GM20431 (cell line): ENCODE results near the gene RBM26.
"Not testable (repeated sequence)": the region's sequence is repeated elsewhere in the genome, so short reads cannot be mapped to it uniquely, and the experiment has no call there.

Experiments
- in situ Hi-C: fragments of 300-500 bp; cut with MseI, MboI; formaldehyde crosslinking; loops from one replicate; pipeline ENCODE4 v1.15.0; 2020; ENCODE audit warnings: low sequenced_read_pairs; ENCODE audit not compliant: unreplicated experiment

Gene RBM26

DNA sequence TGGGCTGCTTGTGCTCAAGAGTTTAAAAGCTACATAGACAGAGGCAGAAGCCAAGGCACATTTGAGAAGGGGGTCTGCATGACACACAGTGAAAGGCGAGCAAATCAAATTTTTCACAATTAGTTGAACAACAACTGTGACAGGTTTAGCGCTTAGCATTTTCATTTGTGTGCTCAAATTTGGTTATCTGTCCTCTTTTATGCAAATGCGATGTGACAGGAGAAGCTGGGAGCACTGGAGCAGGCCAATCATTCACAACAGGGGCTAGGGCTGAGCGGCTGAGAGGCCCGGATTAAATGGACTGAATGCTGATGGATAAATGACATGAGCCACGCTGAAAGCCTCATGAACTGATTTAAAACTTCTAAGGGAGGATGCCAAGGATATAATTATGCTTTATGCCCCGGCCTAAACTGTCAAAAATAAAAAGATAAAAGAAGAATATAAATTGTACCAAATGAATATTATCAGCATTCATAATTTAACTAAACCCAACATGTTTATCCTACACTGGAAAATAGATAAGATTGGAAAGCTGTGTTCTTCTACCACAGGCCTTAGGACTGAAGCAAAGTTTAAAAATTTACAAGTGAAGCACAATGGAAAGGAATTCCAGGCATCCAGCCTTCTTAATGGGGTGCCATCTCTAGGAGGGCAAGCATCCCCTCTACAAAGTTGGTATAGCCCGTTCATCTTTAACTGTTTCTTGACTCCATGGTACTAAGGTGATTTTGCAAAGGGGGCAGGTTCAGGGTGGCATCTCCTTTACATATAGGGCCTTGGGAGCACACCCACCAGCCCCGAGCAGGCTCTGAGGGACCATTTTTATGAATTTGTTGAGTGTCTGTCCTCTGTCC, 117.9 kb downstream of the RBM26 start:
- in situ Hi-C loops, result no loop called here

DNA sequence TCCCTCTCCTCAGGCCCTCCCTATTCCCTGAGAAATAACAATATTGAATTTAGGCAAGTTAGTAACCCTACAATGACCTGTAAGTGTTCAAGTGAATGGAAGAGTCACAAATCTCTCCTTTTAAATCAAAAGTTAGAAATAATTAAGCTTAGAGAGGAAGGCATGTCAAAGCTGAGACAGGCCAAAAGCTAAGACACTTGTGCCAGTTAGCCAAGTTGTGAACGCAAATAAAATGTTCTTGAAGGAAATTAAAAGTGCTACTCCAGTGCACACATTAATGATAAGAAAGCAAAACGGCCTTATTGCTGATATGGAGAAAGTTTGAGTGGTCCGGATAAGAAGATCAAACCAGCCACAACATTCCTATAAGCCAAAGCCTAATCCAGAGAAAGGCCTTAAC, 120.9 kb downstream of the RBM26 start:
- in situ Hi-C loops, result no loop called here

DNA sequence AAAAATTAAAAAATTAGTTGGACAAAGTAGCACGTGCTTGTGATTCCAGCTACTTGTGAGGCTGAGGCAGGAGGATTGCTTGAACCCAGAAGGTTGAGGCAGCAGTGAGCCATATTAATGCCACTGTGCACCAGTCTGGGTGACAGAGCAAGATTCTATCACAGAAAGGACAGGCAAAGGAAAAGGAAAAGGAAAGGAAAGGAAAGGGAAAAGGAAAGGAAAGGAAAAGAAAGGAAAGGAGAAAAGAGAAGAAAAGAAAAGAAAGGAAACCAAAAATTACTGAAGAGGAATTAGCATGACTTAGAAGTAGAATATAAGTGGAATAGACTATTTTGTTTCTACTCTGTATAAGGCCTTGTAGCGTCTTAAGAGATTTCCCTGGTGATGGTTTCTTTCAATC, 122.3 kb downstream of the RBM26 start:
- in situ Hi-C loops, result no loop called here

DNA sequence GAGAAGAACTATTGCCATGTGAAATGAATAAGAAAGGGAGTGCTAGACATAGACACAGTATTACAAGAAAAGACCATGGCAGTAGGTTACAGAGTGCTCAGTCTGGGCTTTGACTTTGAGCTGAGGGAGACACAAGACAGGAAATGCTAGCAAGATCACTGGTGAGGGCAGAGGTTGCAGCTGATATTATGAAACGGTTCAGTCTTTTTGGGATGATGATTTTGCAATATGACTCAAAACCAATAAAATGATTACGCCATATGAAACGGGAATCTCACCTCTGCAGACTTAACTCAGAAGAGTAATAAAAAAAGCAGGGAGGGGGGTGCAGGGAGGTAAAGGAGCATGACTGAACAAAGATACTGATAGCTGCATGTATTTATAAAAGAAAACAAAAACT, 123.1 kb downstream of the RBM26 start:
- in situ Hi-C loops, result no loop called here

DNA sequence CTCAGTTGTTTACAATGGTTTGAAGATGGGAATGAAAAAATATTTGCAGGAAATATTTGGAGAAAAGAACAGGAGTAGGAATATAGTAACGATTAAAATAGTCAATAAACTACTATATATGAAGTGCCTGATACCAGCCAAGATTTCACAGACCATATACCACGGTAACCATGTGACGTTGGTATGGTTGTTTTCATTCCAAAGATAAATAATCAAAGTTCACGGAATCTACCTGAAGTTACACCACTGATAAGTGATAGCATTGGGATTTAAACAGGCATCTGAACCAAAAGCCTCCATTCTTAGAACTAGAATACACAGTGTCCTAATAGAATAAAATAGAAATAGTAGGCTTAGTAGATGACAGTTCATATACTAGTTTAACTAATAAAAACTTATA, 123.5 kb downstream of the RBM26 start:
- in situ Hi-C loops, result no loop called here

DNA sequence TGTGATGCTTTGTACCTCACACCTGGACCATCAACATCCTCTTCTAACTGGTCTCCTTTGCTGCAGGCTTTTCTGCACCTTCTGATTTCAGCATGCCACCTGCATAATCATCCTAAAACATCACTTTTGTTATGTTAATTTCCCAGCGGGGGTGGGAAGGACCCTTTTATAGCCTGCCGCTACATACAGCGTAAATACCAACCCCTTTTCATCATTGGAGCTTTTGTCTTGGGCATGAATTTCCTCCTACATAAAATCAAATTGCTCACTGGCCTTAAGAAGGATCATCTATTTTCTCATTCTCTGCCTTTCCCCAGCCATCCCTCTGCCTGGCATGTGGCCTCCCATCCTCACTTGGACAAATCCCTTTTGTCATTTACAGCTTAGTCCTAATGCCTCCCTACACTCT, 124.7 kb downstream of the RBM26 start:
- in situ Hi-C loops, result no loop called here

DNA sequence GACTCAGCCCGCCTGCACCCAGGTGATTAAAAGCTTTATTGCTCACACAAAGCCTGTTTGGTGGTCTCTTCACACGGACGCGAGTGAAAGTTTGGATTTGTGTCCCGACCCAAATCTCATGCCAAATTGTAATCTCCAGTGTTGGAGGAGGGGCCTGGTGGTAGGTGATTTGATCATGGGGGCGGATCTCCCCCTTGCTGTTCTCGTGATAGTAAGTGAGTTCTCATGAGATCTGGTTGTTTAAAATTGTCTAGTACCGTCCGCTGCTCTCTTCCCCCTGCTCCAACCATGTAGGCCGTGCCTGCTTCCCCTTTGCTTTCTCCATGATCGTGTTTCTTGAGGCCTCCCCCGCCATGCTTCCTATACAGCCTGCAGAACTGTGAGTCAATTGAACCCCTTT, 126.3 kb downstream of the RBM26 start:
- in situ Hi-C loops, result not testable (repeated sequence)

DNA sequence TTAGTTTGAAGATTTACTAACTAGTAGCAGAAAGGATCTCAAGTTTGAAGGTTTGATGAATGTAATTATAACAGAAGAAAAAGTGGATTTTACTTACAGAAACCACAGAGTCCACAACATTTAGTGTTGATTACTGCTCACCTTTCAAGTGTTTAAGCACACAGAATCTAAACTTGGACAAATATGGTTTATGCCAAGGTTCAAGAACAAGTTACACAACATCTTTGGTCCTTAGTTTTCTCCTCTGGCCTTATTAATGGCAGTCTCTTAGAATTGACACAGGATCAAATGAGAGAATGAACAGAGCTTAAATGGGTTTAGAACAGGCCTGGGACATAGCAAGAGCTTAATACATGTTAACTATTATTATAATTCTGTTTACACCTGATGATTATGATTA, 133.0 kb downstream of the RBM26 start:
- in situ Hi-C loops, result no loop called here

DNA sequence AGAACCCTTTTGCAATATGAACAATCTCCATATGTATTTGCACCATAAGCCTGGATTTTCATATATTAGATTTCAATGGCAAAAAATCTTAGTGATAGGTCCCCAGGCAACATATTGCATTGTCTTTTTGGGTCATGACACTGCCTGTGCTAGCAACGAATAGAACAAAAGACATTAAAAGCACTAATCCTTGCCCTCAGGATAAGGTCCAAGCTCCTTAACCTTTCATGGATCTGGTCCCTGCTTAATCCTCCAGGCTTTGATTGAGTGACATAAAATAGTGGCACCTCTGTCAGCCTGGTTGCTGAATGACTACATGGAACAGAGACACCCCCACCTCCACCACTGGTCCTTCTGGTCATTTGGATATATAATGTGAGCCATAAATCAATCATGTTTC, 134.4 kb downstream of the RBM26 start:
- in situ Hi-C loops, result no loop called here

DNA sequence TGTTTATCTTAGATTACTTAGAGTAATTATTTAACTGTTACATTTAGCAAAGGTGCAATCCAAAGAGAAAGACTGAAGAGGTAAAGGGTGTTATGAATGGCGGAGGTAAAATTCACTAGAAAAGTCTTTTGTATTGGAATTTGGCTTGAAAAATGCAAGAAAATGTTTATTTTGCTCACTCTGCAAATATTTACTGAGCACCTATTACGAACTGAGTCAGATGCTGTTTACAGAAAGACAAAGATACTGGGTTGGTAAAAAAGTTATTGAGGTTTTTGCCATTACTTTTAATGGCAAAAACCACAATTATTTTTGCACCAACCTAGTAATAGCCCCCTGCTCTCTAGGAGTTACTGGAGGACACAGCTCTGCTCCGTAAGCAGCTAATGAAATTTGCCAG, 135.2 kb downstream of the RBM26 start:
- in situ Hi-C loops, result no loop called here
